HFF-Myc (cell line): ENCODE measurements around the gene HLA-DMA.
A peak's percentile ranks its signal among the peaks of the same experiment; 100 is the strongest.

Experiments used
- DNase-seq: peaks from one replicate; pipeline ENCODE4 v3.0.0-alpha.2; 2011; ENCODE audit warnings: low read depth; ENCODE audit errors: extremely low read depth
- H3K4me3 ChIP-seq: replicated peaks from 2 replicates; pipeline ENCODE4 v1.5.1; 2011; ENCODE audit warnings: low read depth, mild to moderate bottlenecking, control low read depth, low read length
- TF ChIP-seq, protein P1 (sequence below): IDR thresholded peaks from 2 replicates; pipeline ENCODE4 v1.5.1; 2012; ENCODE audit warnings: mild to moderate bottlenecking, low read depth, low read length, control low read depth; ENCODE audit errors: missing control alignments

HLA-DMA gene

DNA sequence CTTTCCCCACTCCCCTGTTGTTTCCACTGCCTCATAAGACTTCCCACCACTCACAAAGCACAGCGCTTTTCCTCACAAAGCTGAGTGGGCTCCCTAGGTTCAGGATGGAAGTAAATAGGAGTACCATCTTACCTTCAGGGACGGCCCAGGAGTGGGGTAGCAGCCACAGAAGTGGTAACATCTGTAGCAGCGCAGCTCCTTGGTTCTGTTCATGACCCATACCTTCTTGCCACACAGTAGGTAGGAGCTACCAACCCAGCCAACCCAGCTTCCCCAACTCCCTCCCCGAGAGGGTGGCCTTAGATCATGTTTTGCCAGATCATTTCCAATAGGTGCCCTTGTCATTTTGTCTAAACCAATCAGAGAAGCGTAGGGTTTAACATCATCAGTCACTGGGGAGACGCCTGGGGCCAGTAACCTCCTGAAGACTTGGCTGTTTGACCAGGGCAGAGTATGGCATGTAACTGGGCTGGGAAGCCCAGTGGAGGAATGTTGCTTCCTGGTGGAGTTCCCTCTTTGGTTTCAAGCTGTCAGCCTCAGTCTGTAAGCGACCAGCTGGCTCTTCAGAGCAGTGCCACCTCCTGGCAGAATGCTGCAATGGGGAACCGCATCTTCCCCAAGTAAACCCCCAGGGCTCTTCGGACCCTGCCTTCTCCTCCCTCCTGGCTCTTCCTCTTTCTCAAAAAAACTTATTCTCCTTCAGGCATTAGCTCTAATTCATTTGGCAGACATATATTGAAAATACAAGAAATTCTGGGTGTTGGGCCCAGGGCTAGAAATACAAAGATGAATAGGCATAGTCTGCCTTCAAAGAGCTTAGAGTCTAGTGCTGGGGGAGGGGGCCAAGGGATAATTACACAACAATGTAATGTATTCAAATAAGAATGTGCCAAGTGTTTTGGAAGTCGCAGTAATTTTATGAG lies at the start of gene HLA-DMA:
Gene HLA-DMA, minus strand, starts transcription at position 281 of the 923 bp plus-strand sequence. Its CDS starts 61 bp downstream, at position 220.
- H3K4me3 ChIP-seq: no peak within 1 kb of the TSS
- TF ChIP-seq, protein P1, sequence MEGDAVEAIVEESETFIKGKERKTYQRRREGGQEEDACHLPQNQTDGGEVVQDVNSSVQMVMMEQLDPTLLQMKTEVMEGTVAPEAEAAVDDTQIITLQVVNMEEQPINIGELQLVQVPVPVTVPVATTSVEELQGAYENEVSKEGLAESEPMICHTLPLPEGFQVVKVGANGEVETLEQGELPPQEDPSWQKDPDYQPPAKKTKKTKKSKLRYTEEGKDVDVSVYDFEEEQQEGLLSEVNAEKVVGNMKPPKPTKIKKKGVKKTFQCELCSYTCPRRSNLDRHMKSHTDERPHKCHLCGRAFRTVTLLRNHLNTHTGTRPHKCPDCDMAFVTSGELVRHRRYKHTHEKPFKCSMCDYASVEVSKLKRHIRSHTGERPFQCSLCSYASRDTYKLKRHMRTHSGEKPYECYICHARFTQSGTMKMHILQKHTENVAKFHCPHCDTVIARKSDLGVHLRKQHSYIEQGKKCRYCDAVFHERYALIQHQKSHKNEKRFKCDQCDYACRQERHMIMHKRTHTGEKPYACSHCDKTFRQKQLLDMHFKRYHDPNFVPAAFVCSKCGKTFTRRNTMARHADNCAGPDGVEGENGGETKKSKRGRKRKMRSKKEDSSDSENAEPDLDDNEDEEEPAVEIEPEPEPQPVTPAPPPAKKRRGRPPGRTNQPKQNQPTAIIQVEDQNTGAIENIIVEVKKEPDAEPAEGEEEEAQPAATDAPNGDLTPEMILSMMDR: peak; percentile 77
- DNase-seq: peak; percentile 63

DNA sequence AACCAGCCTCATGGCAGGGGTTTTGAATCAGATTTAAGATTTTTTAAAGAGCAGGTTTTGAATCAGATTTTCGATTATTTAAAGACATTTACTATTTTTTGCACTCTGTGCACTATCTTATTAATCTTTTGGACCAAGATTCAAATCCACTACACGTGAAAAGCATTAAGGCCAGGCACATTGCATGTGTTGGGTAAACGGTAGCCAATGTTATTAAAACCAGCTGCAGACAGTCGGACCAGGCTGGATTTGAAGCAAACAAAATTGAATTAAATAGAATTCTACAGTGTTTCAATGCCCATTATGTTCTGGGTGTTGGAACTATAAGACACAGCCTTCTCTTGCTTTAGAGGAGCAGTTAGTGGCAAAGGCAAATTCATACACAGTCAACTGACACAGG lies 48.8 kb upstream of the HLA-DMA start:
- DNase-seq: no peak
- TF ChIP-seq, protein P1: no peak
- H3K4me3 ChIP-seq: no peak overlapping the region

DNA sequence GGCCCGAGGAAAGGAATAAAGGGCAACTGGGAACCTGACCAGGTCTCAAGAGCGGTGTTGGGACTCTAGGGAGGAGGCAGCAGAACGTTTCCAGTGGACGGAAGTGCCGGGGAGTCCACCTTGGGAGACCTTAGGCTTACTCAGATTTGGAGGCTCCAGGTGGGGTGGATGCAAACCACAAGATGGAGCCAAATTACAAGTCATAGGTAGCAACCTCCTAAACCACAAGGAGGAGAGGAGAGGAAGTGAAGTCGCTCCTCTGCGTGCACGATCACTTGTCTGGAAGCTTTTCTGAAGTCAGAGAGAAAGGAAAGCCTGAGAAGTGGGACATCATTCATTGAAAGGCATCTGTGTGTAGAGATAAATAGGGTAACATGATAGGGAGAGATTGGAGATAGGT lies 47.2 kb upstream of the HLA-DMA start:
- TF ChIP-seq, protein P1: no peak
- DNase-seq: no peak
- no peak overlapping the region for H3K4me3 ChIP-seq

DNA sequence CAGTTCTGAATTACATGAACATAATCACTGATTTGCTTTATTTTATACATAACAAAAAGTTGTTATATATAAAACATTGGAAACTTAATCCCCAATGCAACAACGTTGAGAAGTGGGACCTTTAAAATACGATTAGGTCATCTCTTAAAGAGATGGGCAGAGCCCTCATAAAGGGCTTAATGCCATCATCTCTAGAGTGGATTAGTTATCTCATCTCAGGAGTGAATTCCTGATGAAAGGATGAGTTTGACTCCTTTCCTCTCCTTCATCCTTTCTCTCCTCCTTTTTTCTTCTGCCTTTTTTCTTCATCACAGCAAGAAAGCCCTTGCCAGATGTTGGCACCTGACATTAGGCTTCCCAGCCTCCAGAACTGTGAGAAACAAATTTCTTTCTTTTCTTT lies 42.6 kb upstream of the HLA-DMA start:
- DNase-seq: no peak
- TF ChIP-seq, protein P1: no peak
- H3K4me3 ChIP-seq: no peak overlapping the region

DNA sequence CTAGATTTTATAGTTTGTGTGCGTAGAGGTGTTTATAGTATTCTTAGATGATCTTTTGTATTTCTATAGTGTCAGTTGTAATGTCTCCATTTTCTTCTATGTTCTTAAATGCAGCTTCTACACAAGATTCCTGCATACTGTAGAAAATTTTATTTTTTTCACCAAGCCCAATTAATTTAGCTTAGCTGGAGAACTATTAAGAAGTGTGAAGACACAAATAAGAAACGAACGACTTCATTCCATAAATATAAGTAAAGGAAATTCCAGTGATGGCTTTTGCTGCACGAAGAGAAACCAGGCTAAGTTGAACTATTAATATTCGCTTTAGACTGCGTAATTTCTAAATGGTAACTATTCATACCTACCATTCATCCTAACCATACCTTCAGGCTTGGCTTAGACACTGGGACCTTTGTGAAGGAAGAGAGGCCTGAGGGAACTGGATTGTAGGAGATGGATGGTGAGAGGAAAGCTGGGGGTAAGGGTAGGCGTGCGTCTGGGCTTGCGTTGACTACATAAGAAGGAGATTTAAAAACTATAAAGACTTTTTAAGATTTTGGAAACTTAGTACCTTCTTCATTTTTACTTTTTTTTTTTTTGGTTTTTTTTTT lies 40.6 kb upstream of the HLA-DMA start:
- TF ChIP-seq, protein P1: no peak
- H3K4me3 ChIP-seq: no peak overlapping the region
- no peak for DNase-seq

DNA sequence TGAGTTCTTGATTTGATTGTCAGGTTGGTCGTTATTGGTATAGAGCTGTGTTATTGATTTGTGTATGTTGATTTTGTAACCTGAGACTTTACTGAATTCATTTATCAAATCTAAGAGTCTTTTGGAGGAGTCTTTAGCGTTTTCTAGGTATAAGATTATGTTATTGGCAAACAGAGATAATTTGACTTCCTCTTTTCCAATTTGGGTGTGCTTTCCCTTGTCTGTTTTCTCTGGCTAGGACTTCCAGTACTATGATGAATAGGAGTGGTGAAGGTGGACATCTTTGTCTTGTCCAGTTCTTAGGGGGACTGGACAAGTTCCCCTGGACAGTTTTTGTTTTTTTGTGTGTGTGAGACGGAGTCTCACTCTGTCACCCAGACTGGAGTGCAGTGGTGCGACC lies 39.1 kb upstream of the HLA-DMA start:
- H3K4me3 ChIP-seq: no peak overlapping the region
- TF ChIP-seq, protein P1: no peak
- no peak for DNase-seq
